ENCODE data around the gene OR8J1.
"Not testable (repeated sequence)": the region's sequence is repeated elsewhere in the genome, so short reads cannot be mapped to it uniquely, and the experiment has no call there.

The OR8J1 gene, protein sequence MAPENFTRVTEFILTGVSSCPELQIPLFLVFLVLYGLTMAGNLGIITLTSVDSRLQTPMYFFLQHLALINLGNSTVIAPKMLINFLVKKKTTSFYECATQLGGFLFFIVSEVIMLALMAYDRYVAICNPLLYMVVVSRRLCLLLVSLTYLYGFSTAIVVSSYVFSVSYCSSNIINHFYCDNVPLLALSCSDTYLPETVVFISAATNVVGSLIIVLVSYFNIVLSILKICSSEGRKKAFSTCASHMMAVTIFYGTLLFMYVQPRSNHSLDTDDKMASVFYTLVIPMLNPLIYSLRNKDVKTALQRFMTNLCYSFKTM

GRCh38 chr11:56353991-56354390 lies at the start of gene OR8J1:
Gene OR8J1 (plus strand): TSS chr11:56354291. CDS start chr11:56360247, 5,956 bp downstream.
- no peak for DNase-seq (ENCODE audit: low read depth, low spot score)

DNA sequence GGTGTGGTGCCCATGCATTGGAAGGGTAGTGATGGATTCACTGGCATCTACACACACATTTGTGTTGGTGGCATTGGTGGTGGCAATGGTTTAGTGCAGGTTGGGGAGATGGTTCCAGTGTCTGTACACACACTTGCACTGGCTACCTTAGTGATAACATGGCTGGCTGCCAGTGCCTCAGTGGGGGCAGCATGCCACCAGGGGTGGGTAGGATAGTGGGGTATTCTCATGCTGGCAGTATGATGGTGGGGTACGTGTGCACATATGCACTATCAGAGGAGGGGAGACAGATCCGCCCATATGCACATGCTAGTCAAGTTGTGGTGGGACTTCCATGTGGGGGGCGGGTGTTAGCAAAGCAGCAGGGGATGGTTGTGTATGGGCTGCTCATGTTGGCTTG lies 46.3 kb upstream of the OR8J1 start:
- DNase-seq (ENCODE audit: low read depth, low spot score): no peak

GRCh38 chr11:56314844-56315243 lies 39.2 kb upstream of the OR8J1 start, which contains the start of gene OR8K3:
Gene OR8K3 (plus strand): TSS chr11:56315144. CDS start chr11:56318307, 3,163 bp downstream.
- DNase-seq (ENCODE audit: low read depth, low spot score): no peak

- DNase-seq (ENCODE audit: low read depth, low spot score): no peak
Observed at GRCh38 chr11:56331861-56332491, 22.1 kb upstream of the OR8J1 start.

DNA sequence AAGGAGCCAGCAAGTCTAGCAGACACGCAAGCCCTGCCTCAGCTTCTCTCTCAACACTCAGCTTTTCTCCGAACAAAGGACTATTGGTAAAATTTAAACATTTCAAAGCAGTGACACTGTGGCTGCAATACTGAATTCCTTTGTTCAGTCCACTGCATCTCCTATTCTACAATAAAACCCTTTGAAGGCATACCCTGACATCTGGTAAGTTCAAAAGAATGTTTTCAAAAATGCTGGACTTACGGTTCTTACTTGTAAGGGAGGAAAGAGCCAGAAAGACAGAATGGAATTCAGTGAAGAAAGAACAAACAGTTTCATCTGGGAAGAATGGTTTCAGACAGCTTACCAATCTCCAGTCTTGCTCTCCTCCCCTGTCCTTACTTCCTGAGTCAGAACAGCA lies 20.9 kb upstream of the OR8J1 start:
- no peak for DNase-seq (ENCODE audit: low read depth, low spot score)

DNA sequence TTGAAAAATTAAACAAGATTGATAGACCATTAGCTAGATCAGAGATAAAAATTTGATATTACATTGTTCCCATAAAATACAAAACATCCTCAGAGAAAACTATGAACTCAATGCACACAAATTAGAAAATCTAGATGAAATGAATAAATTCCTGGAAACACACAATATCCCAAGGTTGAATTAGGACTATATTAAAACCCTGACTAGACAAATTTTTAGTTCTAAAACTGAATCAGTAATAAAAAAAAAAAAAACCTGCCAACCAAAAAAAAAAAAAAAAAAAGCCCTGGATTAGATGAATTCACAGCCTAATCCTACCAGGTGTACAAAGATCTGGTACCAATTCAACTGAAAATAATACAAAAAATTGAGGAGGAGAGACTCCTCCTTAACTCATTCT lies 13.8 kb upstream of the OR8J1 start:
- DNase-seq (ENCODE audit: low read depth, low spot score): no peak

DNA sequence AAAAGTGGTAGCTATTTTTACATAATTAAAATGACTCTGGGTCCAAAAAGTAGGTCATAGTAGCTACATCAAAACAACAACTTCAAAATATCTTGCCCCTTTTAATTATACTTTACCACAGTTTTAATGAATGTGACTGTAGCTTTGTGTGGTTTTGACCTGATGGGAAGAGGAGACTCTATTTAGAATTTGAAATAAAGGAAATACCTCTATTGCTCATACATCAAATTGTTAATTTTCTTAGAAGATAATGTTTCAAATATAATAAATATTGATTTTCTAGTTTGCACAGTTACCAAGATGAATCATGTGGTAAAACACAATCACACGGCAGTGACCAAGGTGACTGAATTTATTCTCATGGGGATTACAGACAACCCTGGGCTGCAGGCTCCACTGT lies 8.4 kb upstream of the OR8J1 start, which contains the start of gene OR8K1:
TSS of gene OR8K1 (plus strand) at position 301 of the 400 bp plus-strand sequence. CDS start at position 301, 0 bp downstream.
- no peak for DNase-seq (ENCODE audit: low read depth, low spot score)

- DNase-seq (ENCODE audit: low read depth, low spot score): no peak
Observed at GRCh38 chr11:56375324-56375723, 21.2 kb downstream of the OR8J1 start, which contains the start of gene OR8U1. Gene OR8U1 (plus strand): TSS chr11:56375624. CDS start chr11:56375624, 0 bp downstream.

DNA sequence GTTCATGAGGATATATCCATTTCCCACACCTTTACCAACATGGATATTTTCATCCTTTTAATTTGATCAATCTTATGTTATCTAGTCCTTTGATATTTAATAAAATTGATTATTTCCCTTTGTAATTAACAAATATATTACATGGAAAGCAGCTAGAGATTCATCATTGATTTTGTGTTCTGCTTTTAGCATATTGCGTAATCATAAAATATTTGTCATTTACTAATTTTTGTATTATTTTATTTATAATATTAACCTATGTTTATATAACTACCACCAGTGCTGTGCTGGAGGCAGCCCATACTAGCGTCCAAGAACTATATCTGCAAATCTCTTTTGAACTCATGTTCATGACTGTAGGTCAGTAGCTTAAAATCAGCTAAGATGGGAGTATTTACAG lies 26.0 kb downstream of the OR8J1 start:
- DNase-seq (ENCODE audit: low read depth, low spot score): no peak

GRCh38 chr11:56394381-56394780 lies 40.3 kb downstream of the OR8J1 start:
- DNase-seq (ENCODE audit: low read depth, low spot score): no peak

- DNase-seq (ENCODE audit: low read depth, low spot score): peak; percentile 1
Observed at GRCh38 chr11:56396047-56396446, 42.0 kb downstream of the OR8J1 start.

GRCh38 chr11:56401858-56402461 lies 47.9 kb downstream of the OR8J1 start:
- not testable (repeated sequence) for DNase-seq (ENCODE audit: low read depth, low spot score)

DNA sequence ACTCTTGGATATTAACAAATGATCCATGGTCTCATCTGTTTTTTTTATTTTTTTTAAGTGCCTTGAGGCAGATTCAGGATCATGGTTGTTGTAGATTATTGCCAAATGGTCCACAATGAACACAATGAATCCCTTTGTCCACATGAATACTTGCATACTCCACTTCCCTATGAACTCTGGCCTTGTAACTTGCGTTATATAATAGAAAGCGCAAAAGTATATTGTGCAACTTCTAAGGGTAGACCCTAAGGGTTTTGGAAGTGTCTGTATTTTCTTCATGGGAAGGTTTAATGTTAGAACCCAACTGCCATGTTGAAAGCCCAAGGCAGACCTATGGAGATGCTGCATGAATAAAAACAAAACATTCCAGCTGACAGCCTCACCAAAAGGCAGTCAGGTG lies 50.3 kb downstream of the OR8J1 start:
- no peak for DNase-seq (ENCODE audit: low read depth, low spot score)

DNA sequence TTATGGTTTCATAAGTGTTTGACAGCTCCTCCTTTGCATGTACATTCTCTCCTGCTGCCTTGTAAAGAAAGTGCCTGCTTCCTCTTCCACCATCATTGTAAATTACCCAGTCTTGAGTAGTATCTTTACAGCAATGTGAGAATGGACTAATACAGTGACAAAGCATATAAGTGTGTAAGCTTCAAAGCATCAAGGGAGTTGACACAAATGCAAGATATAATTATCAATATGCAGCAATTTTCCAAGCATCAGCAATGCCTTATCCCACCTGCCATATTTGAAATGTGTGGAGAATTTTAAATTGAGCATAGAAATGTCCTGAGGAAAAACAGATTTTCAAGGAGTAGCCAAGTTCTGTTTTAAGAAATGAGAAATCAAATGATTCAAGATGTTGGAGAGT lies 56.7 kb downstream of the OR8J1 start:
- no peak for DNase-seq (ENCODE audit: low read depth, low spot score)
